GM21390 (cell line): ENCODE measurements around the gene ACAA2.
A peak's percentile ranks its signal among the peaks of the same experiment; 100 is the strongest.

Source experiments
- ATAC-seq: cut with Tn5 transposase; IDR thresholded peaks from one replicate; pipeline ENCODE4 v1.9.1; 2021; ENCODE audit not compliant: unreplicated experiment

The ACAA2 gene, protein sequence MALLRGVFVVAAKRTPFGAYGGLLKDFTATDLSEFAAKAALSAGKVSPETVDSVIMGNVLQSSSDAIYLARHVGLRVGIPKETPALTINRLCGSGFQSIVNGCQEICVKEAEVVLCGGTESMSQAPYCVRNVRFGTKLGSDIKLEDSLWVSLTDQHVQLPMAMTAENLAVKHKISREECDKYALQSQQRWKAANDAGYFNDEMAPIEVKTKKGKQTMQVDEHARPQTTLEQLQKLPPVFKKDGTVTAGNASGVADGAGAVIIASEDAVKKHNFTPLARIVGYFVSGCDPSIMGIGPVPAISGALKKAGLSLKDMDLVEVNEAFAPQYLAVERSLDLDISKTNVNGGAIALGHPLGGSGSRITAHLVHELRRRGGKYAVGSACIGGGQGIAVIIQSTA

DNA sequence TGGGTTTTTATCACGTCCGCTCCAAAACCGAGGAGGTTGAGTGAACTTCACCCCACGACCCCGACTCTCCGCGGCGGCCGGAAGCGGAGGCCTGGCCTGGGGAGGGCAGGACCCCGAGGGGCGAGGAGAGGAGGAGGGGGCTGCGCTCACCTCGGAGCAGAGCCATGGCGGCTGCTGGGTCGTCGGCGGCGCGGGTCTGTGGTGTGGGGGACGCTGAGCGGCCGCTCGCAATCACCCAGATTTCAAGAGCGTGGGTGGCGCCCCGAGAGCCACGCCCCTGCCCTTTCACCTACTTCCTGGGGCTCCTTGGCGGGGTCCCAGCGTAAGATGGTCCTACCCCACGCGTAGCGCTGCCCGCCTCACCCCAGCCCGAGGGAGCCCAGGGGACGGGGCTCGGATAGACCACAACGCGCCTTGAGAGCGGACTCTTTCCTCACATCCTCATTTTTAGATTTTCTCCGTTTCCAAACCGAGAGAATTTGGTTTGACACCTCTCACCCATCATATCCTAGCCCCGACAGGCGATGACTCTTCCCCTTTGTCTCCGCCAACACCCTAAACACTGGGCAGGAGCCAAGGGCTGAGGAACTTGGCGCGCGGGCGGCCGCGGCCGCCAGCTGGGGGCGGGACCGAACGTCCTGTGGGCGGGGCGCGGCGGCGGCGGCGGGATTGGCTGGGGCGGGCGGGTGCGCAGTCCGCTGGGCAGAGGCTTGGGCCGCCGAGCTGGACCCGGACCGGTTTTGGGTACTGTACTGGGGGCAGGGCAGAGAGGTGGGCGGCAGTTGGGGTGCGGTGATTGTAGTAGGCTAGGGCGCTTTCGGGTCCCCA is at the start of gene ACAA2:
TSS of gene ACAA2 (minus strand) at position 215 of the 828 bp plus-strand sequence. CDS start at position 166, 49 bp downstream.
- peak; percentile 80 for ATAC-seq

DNA sequence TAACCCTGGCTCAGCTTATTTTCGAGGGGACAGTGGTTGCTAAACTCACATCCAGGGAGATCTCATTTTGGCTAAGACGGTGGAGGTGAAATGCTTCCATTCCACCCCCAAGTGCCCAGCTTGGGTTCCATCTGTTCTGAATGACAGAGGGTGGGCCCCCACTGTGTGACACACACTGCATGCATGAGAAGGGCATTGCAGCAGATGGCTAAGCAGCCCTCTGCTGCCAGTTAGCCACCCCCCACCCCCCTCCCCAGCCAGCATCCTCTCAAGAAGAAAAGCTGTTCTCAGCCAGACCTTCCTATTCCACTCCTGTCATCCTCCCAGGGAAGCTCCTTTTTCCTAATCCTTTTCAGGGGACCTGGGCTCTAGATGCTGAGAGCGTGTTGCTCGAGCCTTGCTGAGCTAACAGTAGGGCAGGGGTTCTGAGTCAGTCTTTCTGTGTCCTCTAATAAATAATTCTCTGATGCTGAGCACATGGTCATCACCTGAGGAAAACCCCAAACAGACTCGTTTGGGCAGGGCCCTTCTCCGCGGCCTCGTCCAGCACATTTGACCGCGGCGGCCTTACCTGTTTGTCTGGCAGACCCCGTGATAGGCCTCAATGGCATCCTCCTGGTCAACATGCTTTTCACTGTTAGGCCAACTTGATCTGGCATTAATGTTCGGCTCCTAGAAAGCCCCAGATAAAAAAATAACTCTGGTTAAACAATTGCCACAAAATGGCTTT is 49.5 kb upstream of the ACAA2 start:
- ATAC-seq: no peak

DNA sequence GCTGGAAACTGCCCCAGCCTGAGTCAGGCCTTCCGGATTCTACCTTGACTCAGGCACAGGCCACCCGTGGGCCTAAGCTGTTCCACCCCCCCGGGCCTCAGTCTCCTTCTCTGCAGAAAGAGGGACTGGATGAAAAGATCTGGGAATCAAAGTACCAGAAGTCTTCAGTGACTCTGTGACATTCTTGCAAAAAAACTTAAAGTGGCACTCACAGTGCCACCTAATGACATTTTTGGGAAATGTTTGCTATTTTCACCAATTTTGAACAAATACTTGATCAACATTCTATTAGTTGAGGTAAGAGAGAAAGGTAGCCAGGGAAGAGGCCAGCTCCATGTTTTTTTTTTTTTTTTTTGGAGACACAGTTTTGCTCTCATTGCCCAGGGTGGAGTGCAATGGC is 48.3 kb upstream of the ACAA2 start:
- ATAC-seq: no peak

DNA sequence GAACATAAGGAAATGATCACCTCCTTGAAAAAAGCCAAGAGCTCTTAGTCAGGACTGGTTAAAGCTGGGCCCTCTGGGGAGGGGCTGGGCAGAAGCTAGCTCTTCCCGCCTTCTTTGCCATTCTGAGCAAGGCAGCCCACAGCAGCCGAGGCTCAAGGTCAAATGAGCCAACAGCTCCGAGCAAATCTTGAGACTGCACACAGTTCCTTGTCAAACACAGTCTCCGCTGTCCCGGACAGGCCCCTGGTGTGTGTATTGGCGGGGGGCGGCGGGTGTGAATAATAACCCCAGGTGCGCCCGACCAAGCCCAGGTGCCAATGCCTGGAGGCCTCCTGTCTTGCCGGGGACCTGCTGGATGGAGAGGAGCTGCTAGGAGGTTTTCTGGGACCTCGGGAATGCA is 46.4 kb upstream of the ACAA2 start:
- no peak for ATAC-seq

DNA sequence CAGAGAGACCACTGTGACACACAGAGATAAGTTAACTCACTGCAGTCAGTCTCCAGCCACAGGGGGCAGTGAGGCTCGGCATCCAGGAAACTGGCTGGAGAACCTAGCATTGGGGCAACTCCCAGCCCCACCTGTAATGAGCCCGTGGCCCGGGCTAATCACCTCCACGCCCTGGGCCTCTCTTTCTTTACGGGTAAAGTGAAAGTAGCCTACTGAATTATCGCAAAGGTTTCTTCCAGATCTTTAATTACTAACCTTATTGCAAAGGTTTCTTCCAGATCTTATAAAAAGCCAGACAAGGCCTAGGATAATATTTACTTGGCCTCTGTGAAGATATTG is 45.7 kb upstream of the ACAA2 start:
- ATAC-seq: no peak

DNA sequence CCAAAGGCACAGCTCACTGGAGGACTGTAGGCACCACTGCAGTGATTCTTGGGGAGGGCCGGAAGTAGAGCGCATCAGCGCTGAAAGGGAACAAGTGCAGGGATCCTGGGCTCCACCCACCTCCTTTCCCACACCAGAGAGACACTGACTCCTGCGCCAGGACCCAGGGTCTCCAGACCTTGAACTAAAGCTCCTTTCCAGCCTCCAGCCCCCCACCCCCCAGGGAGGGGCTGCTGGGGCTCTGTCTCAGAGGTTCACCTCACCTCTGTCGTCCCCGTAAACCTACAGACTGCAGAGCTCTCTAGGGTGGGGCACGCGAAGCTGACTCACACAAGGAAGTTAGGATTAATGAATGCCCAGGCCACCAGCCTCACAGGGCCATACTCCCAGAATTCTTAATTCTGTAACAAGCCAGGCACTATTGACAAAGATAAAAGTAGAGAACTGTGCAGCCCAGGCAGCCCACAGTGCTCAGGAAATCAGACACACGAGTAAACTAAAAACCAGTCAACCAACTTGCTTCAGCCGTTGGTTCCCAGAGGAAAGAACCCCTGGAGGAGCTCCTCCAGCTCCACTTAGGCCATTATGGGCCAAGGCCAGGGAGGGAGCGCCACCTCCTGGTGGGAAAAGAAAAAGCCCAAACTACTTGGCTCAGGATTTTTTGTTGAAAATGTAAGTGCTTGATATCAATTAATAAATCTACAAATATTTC is 45.1 kb upstream of the ACAA2 start:
- no peak for ATAC-seq

DNA sequence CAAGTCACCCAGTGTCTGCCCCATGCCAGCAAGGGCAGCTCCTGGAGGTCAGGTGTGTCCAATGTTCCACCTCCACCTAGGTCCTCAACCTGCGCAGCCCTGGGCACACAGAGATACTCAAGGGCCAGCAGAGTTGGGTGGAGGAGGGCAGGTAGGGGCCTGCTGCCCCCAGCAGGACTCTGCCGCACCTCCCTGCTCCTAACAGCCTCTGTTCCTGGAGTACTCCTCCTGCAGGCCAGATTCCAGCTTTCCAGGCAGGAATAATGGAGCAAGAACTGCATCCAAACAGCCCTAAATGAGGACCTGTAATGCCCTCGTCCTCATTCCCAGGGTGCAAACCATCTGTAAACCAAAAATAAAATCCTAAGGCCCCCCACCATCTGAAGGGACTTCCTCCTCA is 44.4 kb upstream of the ACAA2 start:
- no peak for ATAC-seq

DNA sequence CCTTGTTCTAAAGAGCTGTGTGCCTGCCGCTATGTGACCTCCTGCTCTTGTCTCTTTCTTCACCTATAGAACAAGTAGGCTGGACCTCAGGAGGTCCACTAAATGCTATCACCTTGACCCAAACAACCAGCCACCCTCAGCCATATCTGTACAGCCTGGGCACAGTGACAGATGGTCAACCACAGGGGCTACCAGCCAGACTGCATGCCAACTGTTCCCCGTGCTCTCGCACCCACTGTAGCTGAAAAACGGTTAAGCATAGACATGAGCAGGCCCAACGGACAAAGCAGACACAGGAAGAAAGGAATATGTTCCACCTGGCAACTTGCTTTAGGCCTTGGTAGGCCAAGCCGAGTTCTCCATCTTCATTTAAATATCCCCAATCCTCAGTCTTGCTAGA is 43.2 kb upstream of the ACAA2 start:
- no peak for ATAC-seq

DNA sequence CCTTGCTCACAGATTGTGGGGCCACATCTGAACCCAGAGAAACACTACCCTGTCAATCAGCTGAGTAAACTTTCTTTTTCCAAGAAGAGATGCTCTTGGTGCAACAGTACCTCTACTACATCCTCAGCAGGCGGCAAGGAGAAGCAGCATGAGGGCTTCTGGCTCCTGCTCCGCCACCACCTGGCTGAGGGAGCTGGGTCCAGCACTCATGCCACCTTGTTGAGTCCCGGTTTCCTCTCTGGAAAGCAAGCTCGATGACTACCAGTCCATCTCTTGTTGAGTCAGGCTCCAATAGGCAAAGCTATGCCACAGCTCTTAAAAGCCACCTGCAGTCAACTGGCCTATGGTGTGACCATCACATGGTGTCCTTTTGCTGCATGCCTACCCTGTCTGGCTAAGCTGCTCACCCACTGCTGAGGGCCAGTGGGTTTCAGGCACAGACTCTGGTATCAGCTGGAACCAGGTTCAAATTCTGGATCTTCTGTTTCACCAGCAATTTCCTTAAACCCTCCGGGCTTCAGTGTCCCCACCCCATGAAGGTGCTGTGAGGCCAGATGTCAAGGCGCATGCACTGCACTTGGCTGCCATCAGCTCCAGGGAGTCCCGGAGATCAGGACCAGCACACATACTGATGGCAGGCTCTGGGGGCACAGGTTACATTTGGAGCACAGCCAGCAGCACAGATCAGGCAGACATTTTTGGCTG is 42.5 kb upstream of the ACAA2 start:
- no peak for ATAC-seq

DNA sequence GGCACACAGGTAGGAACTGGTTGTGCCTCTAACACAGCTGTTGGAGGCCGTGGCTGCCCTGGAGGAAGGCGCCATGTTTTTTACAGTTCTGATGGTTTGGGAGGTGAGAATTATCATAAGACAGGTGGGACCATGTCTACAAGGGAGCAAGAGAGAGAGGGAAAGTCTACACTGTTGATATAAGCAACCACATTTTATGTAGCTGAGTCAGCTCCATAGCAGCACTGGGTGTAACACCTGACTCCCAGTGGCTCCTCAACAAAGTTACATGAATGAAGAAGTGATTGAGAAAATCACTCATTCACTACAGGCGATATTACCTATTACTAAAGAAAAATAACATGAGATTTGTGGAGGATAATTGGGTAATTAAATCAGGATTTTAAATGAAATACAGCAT is 41.3 kb upstream of the ACAA2 start:
- no peak for ATAC-seq

DNA sequence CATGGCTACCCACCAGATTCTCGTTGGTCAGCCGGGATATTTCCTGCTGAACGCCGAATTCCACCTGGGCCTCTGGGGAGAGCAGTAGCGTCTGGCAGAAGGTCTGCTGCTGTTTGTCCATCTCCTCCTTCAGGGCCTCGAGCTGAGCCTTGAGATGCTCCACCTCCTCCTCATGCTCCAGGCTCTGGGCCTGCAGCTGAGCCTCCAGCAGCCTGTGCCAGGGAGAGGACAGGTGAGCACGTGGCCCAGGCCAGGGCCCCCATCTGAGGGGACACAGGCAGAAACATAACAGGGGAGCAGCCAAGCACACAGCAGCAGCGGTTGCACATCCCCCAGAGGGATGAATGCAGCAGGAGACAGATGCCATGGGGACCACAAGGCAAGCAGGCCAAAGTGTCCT is 40.1 kb upstream of the ACAA2 start:
- ATAC-seq: no peak

DNA sequence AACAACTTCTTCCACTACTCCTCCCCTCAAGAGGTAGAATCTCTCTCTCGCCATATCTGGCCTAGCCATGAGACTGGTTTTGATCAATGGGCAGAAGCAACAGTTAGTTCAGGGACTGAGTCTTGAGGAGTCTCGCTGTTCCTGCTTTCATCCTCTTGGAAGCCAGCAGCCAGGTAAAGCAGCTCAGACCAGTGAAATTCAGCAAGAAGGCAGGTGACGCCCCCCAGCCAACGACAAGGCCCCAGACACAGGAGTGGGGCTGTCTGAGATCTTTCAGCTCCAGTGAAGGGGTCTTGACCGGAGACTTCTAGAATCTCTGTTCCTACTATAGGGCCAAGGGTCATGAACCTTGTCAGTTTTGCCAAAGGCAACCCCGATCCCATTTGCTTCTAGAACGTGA is 39.7 kb upstream of the ACAA2 start:
- ATAC-seq: no peak

DNA sequence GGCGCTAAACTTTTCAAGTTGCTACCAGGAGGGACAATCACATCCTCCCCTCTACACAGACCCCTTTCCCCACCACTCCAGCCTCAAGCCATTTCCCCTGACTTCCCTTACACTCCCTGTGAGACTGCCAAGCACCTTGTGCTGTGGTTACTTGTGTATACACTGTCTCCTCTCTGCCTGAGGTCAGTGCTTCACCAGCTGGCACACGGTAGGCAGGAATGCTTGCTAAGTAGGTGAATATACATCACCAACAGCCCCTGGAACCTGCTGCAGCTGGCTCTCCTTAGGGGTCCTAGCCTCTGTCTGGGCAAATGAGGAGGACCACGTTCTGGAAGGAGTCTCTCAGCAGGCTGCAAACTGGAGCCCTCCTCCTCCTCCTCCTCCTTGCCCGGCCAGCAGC is 38.3 kb upstream of the ACAA2 start:
- ATAC-seq: no peak

DNA sequence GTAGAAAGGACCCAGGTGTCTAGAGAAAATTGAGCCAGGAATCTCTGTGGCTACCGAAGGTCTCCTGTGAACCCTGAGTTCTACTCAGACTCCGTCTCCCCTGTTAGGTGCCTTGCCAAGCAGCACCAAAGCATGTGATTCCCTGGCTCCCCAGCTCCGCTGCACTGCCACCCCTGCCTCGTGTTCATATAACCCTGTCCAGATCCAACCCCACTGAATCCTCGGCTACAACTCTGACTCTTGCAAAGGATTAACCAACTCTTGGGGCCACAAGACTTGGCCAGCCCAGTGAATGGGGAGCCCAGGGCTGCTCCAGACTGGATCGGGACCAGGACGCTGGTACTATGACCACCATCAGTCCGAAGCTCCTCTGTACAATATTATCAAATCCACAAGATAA is 37.3 kb upstream of the ACAA2 start:
- no peak for ATAC-seq

DNA sequence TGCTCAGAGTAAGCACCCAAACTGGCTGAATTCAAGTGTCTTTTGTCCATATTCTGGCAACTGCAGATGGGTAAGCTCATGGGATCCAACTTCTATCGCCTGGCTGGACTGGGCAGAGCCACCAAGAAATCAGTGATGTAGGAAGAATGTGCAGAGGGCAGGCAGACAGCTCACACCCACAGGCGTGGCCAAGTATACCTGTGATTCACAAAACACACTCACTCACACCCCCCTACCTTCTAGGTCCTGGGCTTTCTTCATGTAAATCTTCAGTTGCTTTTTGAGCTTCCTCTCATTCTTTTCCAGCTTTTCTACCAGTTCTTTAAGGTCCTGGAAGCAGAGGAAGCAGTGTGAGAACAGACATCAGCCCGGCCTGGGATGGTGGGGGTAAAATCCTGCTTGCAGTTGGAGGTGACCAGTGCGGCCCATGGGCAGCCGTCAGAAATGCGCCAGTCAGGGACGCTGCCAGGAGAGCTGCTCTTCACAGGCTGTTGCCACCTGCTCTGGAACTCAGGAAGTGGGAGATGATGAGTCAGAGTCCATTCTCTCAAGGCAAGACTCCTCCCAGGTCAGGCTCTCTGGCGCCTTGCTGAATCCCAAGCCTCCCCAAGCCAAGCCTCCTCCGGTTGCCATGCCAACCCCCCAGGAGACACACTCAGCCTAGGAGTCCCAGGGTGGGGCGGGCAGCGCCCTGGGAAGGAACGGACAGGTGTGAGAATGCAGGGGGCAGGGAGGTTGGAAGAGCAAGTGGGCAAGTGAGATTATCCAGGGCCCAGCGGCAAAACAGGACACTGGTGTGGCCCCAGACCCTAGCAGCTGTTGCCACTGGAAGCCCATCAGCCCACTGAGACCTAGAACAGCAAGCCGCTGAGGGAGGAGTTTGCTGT is 36.2 kb upstream of the ACAA2 start:
- ATAC-seq: no peak

DNA sequence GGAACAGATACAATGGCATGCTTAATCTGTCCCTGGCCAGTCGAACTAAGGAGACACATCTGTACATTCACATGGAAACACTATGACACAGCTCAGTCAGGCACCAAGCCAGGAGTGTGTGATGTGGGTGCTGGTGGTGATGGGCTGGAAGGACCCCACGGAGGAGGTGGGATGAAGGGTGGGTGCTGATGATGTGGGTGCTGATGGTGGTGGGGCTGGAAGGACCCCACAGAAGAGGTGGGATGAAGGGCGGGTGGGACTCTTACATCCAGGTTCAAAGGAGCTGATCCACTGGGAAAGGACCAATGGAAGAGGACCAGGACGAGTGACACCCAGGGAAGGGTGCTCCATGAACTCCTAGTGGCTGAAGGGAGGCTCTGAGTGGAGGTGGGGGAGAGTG is 34.8 kb upstream of the ACAA2 start:
- ATAC-seq: no peak

DNA sequence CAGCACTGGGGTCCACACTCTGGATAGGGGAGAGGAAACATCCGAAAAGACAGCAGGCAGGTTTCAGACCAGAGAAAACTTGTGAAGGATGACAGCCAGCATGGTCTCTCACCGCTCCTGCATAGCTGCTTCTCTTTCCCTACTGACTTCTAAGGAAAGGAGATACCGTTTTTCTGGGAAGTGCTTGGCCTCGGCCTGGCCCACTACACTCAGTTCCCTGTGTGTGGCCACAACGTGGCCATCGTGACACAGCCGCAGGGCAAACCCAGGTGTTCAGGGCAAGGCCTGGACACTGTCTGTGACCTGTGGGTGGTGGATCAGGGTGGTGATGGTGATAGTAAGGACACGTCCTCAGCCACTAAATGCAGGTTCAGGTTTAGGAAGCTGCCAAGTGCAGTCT is 34.2 kb upstream of the ACAA2 start:
- ATAC-seq: no peak

DNA sequence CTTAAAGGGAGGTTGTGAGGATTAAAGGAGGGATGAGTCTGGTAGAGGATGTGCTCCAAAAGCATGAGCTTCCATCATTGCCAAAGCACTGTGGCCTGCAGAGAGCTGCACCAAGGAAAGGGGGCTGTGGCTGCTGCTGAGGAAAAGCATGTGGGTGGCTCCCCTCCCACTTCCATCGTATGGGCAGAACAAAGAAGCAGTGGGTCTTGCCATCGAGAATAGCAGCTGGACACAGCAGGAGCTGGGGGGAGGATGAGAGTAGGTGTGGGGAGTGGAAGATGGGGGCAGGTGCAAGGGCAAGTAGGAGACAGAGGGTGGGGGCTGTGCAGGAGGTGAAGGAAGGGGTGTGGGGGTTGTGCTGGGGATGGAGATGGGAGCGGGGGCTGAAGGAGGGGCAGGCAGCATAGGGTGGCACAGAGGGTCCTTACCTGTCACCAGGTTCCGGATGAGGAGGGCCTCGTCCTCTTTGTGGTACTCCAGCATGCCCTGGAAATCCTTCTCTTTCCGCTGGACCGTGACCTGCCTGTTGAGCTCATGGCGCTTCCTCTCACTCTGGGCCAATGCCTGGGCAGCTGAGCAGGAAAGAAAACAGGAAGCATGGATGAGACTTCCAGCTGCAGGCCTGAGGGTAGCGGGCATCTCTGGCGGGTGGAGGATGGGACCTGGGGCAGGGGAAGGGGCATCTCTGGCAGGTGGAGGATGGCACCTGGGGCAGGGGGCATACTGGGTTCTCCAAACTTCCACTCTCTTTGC is 33.6 kb upstream of the ACAA2 start:
- ATAC-seq: no peak

DNA sequence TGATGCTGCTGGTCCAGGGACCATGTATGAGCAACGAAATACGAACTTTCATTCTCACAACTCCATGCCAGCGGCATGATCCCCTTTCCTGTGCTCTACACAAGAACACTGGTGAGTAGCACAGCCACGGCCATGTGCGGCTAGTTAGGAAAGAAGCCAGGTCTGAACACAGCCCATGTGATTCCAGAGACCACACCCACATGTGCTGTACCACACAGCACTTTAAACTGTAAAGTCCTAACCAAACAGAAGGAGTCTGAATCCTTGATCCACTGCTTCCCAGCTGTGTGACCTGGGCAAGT is 33.0 kb upstream of the ACAA2 start:
- no peak for ATAC-seq
